PC-3 (cell line): ENCODE measurements around the gene SEPTIN11. TPM values are rescaled to one million over a fixed set of nuclear protein-coding genes. Genes with fewer than 3 reads are reported as not detected.

Experiments
- ATAC-seq: fragments of 200-7000 bp; cut with Tn5 transposase; 2 replicates; pipeline ENCODE4 v1.9.1; 2020; ENCODE audit warnings: mild to moderate bottlenecking, moderate library complexity
- BruUV-seq: library from RNA; stranded (reverse); fragments of 400-500 nt; replicated peaks from 2 replicates; lab custom pipeline; 2021; lab: Mats Ljungman, UMichigan
- CTCF ChIA-PET: fragments of 300-600 bp; sonication (Branson Sonifier 250); formaldehyde crosslinking; loops from one replicate; lab custom pipeline; 2022; ENCODE audit warnings: antibody characterized with exemption; lab: Charles Lee
- POLR2A ChIA-PET: fragments of 300-600 bp; sonication (Branson Sonifier 250); formaldehyde crosslinking; loops from one replicate; lab custom pipeline; 2022; ENCODE audit warnings: antibody characterized with exemption; ENCODE audit not compliant: unreplicated experiment; lab: Charles Lee
- DNase-seq: peaks from one replicate; pipeline ENCODE4 v3.0.0-alpha.2; 2015
- H2AFZ ChIP-seq: fragments of 300-600 bp; sonication (generic); 2 replicates; pipeline ENCODE4 v1.6.0; 2016; ENCODE audit warnings: antibody characterized with exemption, low read length
- H3F3A ChIP-seq: fragments of 300-600 bp; sonication (generic); one replicate; pipeline ENCODE4 v1.6.0; 2017; ENCODE audit warnings: antibody characterized with exemption, low read length, control low read depth, mild to moderate bottlenecking; ENCODE audit not compliant: unreplicated experiment
- H3K27ac ChIP-seq: fragments of 300-600 bp; sonication (generic); 2 replicates; pipeline ENCODE4 v1.5.1; 2016; ENCODE audit warnings: mild to moderate bottlenecking, low read length
- H3K27me3 ChIP-seq: fragments of 300-600 bp; sonication (generic); 2 replicates; pipeline ENCODE4 v1.6.1; 2016; ENCODE audit warnings: low read length, mixed read lengths
- H3K36me3 ChIP-seq: fragments of 300-600 bp; sonication (generic); 2 replicates; pipeline ENCODE4 v1.6.1; 2016; ENCODE audit warnings: low read depth, mixed run types, low read length, mixed read lengths
- H3K4me1 ChIP-seq: fragments of 300-600 bp; sonication (generic); 2 replicates; pipeline ENCODE4 v1.5.1; 2016; ENCODE audit warnings: low read length; ENCODE audit not compliant: insufficient read depth
- H3K4me2 ChIP-seq: fragments of 300-600 bp; sonication (generic); 2 replicates; pipeline ENCODE4 v1.6.0; 2016; ENCODE audit warnings: low read length
- H3K4me3 ChIP-seq: fragments of 300-600 bp; sonication (generic); 2 replicates; pipeline ENCODE4 v1.5.1; 2016; ENCODE audit warnings: mild to moderate bottlenecking, low read length, mixed read lengths
- H3K79me2 ChIP-seq: fragments of 300-600 bp; sonication (generic); 2 replicates; pipeline ENCODE4 v1.6.1; 2017; ENCODE audit warnings: low read length, mixed read lengths
- H3K9ac ChIP-seq: fragments of 300-600 bp; sonication (generic); 2 replicates; pipeline ENCODE4 v1.6.0; 2016; ENCODE audit warnings: mild to moderate bottlenecking, low read length
- H3K9me2 ChIP-seq: fragments of 300-600 bp; sonication (generic); replicated peaks from 2 replicates; pipeline ENCODE4 v1.6.1; 2016; ENCODE audit warnings: mixed run types, low read length, mixed read lengths
- H3K9me3 ChIP-seq: fragments of 300-600 bp; sonication (generic); 2 replicates; pipeline ENCODE4 v1.6.1; 2016; ENCODE audit warnings: low read length, mixed read lengths
- H4K20me1 ChIP-seq: fragments of 300-600 bp; sonication (generic); 2 replicates; pipeline ENCODE4 v1.6.1; 2016; ENCODE audit warnings: low read length, mixed read lengths
- EZH2 ChIP-seq: fragments of 300-600 bp; sonication (generic); IDR thresholded peaks from one replicate; pipeline ENCODE4 v1.6.1; 2017; ENCODE audit warnings: antibody characterized with exemption, mild to moderate bottlenecking, low read length; ENCODE audit not compliant: unreplicated experiment
- EZH2phosphoT487 ChIP-seq: fragments of 300-600 bp; sonication (generic); IDR thresholded peaks from 2 replicates; pipeline ENCODE4 v1.6.1; 2018; ENCODE audit warnings: mild to moderate bottlenecking, antibody characterized with exemption, low read length, borderline replicate concordance
- intact Hi-C: fragments of 100-400 bp; cut with micrococcal nuclease; formaldehyde crosslinking; loops from 2 replicates; pipeline ENCODE4 v1.9.0; 2023
- total RNA-seq: library from RNA; depleted of rRNA; stranded (reverse); fragments of >200 nt; gene quantifications from 2 replicates; pipeline ENCODE4 v1.2.3, GENCODE V29; 2014
- TF ChIP-seq, protein P1 (sequence below): fragments of 300-600 bp; sonication (generic); conservative IDR thresholded peaks from 2 replicates; pipeline ENCODE4 v1.5.1; 2017; ENCODE audit warnings: antibody characterized with exemption, low read depth, mild to moderate bottlenecking, low read length

Gene SEPTIN11
- total RNA-seq, 1 experiment from 2014 or later, result 39.0 TPM

DNA sequence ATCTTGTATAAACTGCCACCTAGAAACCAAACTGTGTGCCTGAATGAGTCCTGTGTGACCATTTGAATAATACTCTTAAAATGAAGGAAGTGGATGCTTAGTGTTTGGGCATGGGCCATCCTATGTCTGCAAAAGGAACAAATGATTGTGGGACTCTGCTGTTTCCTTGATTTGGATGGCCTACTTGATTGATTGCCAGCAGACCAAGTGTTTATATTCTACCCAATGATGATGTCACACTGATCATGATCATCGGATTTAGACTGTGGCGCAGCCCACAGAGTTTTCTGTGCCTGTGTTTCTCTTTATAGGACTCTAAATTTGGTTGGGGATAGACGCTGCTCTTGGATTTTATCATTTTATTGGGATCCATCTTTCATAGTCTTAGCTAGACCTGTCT lies 4.4 kb downstream of the SEPTIN11 start:
- Histone ChIP-seq H3K4me1 (peaks cover 12% of the 10 kb centered on the region), H3K9me2 (no peaks in the 10 kb centered on the region), H3K4me3 (no peak overlapping the region), H3K9ac (no peak overlapping the region), H4K20me1 (0 out of 2 replicates have a peak, but pooled peaks cover 7% of the 10 kb centered on the region), H3K4me2 (no peak overlapping the region), H3F3A (no peaks in the 10 kb centered on the region), H3K9me3 (no peaks in the 10 kb centered on the region), H2AFZ (no peak overlapping the region), H3K27ac (no peak overlapping the region), H3K36me3 (0 out of 2 replicates have a peak, but pooled peaks cover 3% of the 10 kb centered on the region), H3K27me3 (no peaks in the 10 kb centered on the region), H3K79me2 (peaks cover 82% of the 10 kb centered on the region)
- ChIA-PET CTCF (no interaction called here), POLR2A (no interaction called here)
- DNase-seq (no peak), ATAC-seq (no peak)
- TF ChIP-seq EZH2phosphoT487, result no peak
- no peak for TF ChIP-seq EZH2
- TF ChIP-seq, protein P1, sequence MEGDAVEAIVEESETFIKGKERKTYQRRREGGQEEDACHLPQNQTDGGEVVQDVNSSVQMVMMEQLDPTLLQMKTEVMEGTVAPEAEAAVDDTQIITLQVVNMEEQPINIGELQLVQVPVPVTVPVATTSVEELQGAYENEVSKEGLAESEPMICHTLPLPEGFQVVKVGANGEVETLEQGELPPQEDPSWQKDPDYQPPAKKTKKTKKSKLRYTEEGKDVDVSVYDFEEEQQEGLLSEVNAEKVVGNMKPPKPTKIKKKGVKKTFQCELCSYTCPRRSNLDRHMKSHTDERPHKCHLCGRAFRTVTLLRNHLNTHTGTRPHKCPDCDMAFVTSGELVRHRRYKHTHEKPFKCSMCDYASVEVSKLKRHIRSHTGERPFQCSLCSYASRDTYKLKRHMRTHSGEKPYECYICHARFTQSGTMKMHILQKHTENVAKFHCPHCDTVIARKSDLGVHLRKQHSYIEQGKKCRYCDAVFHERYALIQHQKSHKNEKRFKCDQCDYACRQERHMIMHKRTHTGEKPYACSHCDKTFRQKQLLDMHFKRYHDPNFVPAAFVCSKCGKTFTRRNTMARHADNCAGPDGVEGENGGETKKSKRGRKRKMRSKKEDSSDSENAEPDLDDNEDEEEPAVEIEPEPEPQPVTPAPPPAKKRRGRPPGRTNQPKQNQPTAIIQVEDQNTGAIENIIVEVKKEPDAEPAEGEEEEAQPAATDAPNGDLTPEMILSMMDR, result no peak
- intact Hi-C loops, result no loop called here
- BruUV-seq, result no TSS peak

DNA sequence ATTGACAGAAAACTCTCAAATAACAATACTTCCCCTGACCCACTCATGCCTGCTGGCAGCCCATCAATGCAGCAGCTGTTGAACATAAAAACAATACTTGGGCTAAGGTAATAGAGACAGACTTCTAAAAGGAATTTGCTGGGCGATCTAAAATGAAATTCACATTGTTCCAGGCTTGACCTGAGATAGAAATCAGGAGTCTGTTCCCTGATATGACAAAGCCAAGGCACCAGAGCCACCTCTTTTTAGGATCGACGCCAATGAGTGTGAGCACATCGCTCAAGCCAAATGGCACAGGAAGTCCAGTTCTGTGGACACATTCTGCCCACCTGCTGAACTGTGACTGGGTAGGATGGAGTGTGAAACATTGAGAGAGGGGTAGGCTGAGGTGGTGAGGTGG lies 4.9 kb downstream of the SEPTIN11 start:
- H3K4me3 ChIP-seq, result no peak overlapping the region
- DNase-seq, result no peak
- H3K9me2 ChIP-seq, result no peaks in the 10 kb centered on the region
- H3K36me3 ChIP-seq, result 0 out of 2 replicates have a peak, but pooled peaks cover 3% of the 10 kb centered on the region
- no peak overlapping the region for H2AFZ ChIP-seq
- ChIA-PET CTCF (no interaction called here), POLR2A (no interaction called here)
- no peaks in the 10 kb centered on the region for H3K27me3 ChIP-seq
- no peaks in the 10 kb centered on the region for H3F3A ChIP-seq
- TF ChIP-seq EZH2 (no peak), EZH2phosphoT487 (no peak)
- TF ChIP-seq, protein P1, result no peak
- 0 out of 2 replicates have a peak, but pooled peaks cover 7% of the 10 kb centered on the region for H4K20me1 ChIP-seq
- BruUV-seq, result no TSS peak
- peaks cover 12% of the 10 kb centered on the region for H3K4me1 ChIP-seq
- H3K27ac ChIP-seq, result no peak overlapping the region
- intact Hi-C loops, result no loop called here
- peaks cover 81% of the 10 kb centered on the region for H3K79me2 ChIP-seq
- H3K4me2 ChIP-seq, result no peak overlapping the region
- no peaks in the 10 kb centered on the region for H3K9me3 ChIP-seq
- H3K9ac ChIP-seq, result no peak overlapping the region
- ATAC-seq, result no peak

DNA sequence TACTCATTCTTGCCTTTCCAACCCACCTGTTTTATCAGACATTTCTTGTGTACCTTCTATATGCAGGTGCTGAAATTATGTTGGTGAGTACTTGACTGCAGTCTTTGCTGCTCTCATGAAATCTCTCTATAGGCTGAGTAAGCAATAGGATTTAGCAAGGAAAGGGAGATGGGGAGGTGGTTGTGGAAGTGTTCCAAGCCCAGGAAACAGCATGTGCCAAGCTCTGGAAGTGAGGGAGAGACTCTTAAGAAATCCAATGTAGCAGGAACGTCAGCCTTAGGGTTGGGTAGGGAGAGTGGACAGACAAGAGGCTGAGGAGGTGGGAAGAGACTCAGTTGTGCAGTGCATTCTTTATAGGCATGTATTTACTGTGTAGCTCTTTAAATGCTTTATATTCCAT lies 5.6 kb downstream of the SEPTIN11 start:
- ChIA-PET CTCF (no interaction called here), POLR2A (no interaction called here)
- Histone ChIP-seq H3K9ac (no peak overlapping the region), H3K27ac (no peak overlapping the region), H3K4me1 (peaks cover 12% of the 10 kb centered on the region), H3K27me3 (no peaks in the 10 kb centered on the region), H2AFZ (no peak overlapping the region), H3K9me2 (no peaks in the 10 kb centered on the region), H3K79me2 (peaks cover 81% of the 10 kb centered on the region), H3K4me2 (no peak overlapping the region), H3K9me3 (no peaks in the 10 kb centered on the region), H4K20me1 (0 out of 2 replicates have a peak, but pooled peaks cover 7% of the 10 kb centered on the region), H3K4me3 (no peak overlapping the region), H3K36me3 (0 out of 2 replicates have a peak, but pooled peaks cover 3% of the 10 kb centered on the region), H3F3A (no peaks in the 10 kb centered on the region)
- TF ChIP-seq, protein P1, result no peak
- no peak for TF ChIP-seq EZH2phosphoT487
- no peak for TF ChIP-seq EZH2
- no peak for ATAC-seq
- no TSS peak for BruUV-seq
- DNase-seq, result no peak
- intact Hi-C loops, result no loop called here
